A172 (cell line): ENCODE data around the gene ZBTB7C. TPM values are rescaled to one million over a fixed set of nuclear protein-coding genes. Genes with fewer than 3 reads are reported as not detected.
A peak's percentile ranks its signal among the peaks of the same experiment; 100 is the strongest.

Source experiments
- DNase-seq: peaks from one replicate; pipeline ENCODE4 v3.0.0-alpha.2; 2015; ENCODE audit warnings: low spot score
- total RNA-seq: library from RNA; depleted of rRNA; stranded (reverse); fragments of >200 nt; shearing (Covaris generic); gene quantifications from 2 replicates; pipeline ENCODE4 v1.2.3, GENCODE V29; 2014

ZBTB7C gene
- total RNA-seq, 1 experiment from 2014 or later: 1.4 TPM

DNA sequence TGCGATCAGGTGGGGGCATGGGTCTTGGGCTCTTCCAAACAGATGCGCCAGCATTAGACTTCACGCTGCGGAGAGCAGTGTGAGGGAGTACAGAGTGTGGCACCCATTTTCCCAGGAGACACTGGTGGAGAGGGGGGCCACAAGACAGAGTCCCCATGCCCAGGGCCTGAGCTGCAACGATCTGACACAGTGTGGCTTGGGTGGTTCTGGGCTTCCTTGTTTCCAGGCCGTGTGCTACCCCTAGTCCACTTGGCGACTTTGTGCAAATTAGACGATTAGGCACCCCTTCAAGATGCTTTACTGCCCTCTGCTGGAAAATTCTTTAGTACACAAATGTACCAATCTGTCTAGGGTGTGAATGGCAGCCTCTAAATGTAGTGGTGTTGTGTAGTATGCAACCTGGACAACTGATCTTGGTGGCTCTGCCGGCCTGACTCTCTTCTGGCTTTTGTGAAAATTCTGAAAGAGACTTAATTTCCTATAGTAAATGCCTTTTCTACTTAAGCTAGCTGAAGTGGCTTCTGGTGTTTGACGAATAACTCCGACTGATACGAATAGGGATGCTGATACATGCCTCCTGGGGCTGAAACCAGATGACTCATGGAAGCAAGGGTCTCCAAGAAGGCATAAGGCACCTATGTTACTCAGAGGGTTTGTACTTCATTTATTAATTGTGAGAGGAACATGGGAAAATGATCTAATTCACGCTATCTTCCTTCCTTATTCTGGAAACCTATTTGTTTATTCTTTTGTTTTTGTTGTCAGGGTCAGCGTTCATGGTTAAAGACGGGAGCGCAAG lies 386.5 kb downstream of the ZBTB7C start:
- DNase-seq: peak; percentile 70

- DNase-seq: no peak
Measured at GRCh38 chr18:48022021-48022420, 387.2 kb downstream of the ZBTB7C start.

- DNase-seq: no peak
Measured at GRCh38 chr18:48021273-48021914, 387.8 kb downstream of the ZBTB7C start.

GRCh38 chr18:48020337-48021250 lies 388.6 kb downstream of the ZBTB7C start:
- DNase-seq: no peak

GRCh38 chr18:48019557-48020325 lies 389.4 kb downstream of the ZBTB7C start:
- no peak for DNase-seq

DNA sequence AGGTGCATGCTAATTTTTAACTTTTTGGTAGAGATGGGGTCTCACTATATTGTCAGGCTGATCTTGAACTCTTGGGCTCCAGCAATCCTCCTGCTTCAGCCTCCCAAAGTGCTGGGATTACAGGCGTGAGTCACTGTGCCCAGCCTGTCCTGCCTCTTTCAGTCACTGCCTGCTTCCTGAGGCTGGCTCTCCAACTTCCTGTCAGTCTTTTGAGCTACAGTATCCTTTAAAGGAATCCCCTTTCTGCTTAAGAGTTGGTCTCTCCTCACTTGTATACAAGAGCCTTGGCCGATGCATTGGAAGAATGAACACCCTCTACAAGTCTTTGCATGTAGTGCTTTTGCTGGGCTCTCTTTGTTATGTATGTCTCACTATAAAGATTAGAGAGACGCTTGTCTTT lies 390.3 kb downstream of the ZBTB7C start:
- no peak for DNase-seq

- DNase-seq: no peak
Measured at GRCh38 chr18:48017635-48018034, 391.5 kb downstream of the ZBTB7C start.

- DNase-seq: no peak
Measured at GRCh38 chr18:48013162-48013561, 396.0 kb downstream of the ZBTB7C start.

DNA sequence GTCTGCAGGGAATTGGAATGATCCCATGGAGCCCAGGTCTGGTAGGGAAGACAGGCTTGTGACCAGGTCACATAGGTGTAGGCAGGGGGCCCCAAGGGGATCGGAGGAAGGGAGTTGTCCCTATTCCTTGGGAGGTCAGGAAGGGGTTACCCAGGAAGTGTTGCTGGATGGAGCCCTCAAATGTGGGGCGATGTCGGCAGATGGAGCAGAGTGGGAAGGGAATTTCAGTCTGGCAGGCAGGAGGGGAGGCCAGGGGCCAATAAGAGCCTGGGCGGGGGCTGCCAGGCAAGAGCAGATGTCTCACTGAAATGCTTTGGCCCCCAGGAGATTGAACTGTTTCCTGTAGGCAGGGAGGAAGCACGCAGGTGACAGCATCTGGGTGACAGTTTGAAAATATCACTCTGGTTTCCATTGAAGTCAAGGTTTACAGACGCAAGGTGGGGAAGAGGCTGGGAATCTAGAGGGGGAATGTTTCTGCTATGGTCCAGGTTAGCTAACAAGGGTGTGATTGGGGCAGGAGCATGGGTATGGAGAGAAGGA lies 397.2 kb downstream of the ZBTB7C start:
- no peak for DNase-seq

GRCh38 chr18:48010264-48010663 lies 398.9 kb downstream of the ZBTB7C start:
- DNase-seq: no peak

DNA sequence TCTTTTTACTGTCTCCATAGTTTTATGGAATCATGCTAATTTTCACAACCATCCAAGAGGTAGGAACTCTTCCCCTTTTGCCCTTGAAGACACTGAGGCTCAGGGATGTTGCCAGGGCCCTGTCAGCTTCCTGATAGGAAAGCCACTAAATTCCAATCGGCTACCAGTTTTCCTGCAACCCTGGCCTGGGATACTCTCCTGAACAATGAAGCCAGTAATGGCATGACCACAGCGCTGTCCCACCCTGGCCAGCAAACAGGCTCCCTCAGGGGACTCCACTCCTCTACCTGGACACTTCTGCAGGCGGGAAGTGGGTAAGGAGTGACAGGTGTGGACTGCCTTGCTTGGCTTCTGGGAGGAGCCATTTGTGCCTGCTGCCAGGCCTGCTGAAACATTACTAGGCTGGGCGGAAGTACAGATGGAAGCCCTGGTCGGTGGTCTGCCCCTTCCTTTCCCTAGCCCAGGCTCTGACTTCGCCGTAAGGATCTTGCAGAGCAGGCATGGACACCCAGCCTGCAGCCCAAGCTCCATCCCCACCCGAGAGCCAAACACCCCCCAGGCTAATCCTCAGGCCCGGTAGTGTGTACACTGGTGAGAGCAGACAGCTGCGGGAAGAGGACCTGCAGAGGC lies 400.0 kb downstream of the ZBTB7C start:
- DNase-seq: no peak

GRCh38 chr18:48007955-48008701 lies 401.1 kb downstream of the ZBTB7C start:
- peak; percentile 20 for DNase-seq

DNA sequence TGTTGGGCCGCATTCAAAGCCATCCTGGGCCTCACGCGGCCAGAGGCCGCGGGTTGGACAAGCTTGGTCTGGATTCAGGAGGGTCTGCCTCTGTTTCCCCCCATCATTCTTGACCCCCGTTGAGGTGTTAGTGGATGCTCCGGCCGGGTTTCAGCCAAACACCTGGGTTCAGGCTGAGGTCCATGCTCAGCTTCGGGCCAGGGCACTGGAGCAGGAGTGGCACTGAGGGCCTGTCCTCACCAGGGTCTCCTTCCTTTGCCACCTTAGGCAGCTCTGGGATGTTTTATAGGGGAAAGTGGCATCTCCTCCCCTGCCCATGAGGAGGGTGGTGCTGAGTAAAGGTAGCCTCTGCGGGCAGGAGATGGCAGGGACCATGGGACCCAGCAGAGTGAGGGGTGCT lies 401.8 kb downstream of the ZBTB7C start:
- no peak for DNase-seq

- no peak for DNase-seq
Measured at GRCh38 chr18:48006415-48007175, 402.6 kb downstream of the ZBTB7C start.

DNA sequence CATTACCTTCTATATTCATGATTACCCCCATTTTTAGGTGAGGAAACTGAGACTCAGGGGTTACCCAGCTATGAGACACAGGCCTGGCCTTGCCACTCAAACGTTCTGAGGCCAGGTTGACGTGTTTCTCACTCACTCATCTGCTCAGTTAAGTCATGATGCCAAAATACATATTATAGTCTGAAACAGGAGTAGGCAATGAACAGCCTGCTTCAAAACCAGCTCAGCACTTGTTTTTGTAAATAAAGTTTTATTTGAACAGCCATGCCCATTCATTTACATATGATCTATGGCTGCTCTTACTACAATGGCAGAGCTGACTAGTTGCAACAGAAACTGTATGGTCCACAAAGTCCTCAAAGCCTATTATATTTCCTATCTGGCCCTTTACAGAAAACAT lies 404.6 kb downstream of the ZBTB7C start:
- DNase-seq: no peak

- DNase-seq: peak; percentile 81
Measured at GRCh38 chr18:48003426-48004349, 405.5 kb downstream of the ZBTB7C start.

DNA sequence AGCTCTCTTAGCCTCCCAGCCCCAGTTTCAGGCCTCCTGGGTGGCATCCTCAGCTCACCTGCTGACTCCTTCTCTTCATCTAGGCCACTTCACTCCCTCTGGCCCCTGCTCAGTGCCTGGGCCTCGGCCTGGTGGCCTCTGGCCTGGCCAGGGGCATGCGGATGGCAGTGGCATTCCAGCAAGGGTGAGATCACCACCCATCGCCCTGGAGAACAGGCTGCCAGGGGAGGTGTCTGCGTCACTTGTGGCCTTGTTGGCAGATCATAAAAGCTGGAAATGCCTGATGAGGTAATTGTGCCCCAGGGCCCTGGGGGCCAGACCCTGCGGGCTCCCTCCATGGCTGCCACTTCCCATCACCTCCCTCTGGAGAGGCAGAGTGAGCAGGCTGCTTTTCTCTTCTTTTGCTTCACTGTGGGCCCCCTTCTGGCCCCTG lies 406.2 kb downstream of the ZBTB7C start:
- DNase-seq: peak; percentile 92

- no peak for DNase-seq
Measured at GRCh38 chr18:48000701-48001100, 408.5 kb downstream of the ZBTB7C start.
